Stimulated activated CD8-positive, alpha-beta memory T cell treated with anti-CD3 and anti-CD28 coated beads, Interleukin-2, amount 100 ng/mL, for 48 hours (primary cell): Measurements from ENCODE around the gene DLG5.
A peak's percentile ranks its signal among the peaks of the same experiment; 100 is the strongest.

Experiments used
- DNase-seq, 2 donors: peaks; one replicate each; pipeline ENCODE4 v3.0.0-alpha.2; 2020; ENCODE audit warnings: low read depth in 2 of 2

The DLG5 gene

GRCh38 chr10:77843264-77843663 lies 83.3 kb downstream of the DLG5 start:
- no peak for DNase-seq

DNA sequence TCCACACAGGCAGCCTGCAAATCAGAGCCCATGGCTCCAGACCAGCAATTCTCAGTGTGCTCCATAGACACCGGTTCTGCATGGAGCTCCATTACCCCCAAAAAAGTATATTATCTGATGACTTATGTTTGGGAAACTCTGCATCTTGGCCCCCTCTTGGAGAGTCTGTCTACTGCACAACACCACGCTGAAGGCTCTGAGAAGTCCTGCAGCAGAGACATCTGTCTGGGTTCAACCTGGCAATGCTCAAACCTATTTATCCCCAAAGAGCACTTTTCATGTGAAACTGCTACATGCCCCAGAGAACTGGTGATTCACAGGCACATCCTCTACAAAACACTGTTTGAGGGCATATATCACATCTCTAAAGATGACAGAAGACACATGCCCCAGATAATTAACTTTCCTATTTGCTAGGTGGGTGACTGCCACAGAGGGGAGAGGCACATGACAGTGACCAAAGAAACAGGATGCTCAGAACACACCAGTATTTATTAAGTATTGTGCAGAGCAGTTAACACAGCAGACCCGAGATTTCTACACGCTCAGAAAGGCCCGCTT lies 83.8 kb downstream of the DLG5 start:
- DNase-seq = no peak

- no peak for DNase-seq
Measured at GRCh38 chr10:77841711-77842375, 84.7 kb downstream of the DLG5 start.

GRCh38 chr10:77840636-77841035 lies 85.9 kb downstream of the DLG5 start:
- DNase-seq = no peak

- DNase-seq = no peak
Measured at GRCh38 chr10:77837925-77838595, 88.5 kb downstream of the DLG5 start.

DNA sequence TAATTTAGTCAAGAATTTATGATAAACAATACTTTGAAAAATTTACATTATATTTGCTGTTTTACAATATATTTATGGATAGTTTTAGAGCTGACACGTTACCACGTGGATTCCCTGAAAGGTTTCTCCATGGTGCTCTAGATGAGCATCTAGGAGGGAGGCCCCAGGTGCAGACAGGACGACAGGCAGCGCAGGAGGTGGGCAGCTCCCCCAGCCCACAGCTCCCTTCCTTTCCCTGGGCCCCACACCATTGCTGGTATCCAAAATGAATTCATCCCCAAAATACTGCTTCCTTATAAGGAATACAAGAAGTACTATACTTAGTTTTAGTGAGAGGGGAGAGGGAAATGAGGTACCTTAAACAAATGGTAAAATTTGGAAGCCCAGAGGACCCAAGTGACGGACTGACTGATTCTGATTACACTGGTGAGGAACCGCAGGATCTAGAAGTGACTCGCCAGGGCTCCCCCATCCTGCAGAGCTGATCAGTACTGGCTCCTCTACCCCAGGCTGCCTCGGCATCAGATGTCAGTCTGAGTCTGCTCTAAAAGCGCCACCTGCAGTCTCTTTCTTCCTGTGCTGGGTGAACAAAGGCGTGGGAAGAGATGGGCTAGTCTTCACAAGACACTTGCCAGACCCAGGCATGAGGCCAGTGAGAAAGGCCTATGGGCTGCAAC lies 89.2 kb downstream of the DLG5 start:
- DNase-seq = peak; percentile 56 to 59

- peak; percentile 29 to 36 for DNase-seq
Measured at GRCh38 chr10:77836299-77836820, 90.2 kb downstream of the DLG5 start.

GRCh38 chr10:77835669-77836086 lies 90.9 kb downstream of the DLG5 start:
- DNase-seq = no peak

- DNase-seq = no peak
Measured at GRCh38 chr10:77834943-77835668, 91.4 kb downstream of the DLG5 start.

- no peak for DNase-seq
Measured at GRCh38 chr10:77834540-77834939, 92.0 kb downstream of the DLG5 start.

DNA sequence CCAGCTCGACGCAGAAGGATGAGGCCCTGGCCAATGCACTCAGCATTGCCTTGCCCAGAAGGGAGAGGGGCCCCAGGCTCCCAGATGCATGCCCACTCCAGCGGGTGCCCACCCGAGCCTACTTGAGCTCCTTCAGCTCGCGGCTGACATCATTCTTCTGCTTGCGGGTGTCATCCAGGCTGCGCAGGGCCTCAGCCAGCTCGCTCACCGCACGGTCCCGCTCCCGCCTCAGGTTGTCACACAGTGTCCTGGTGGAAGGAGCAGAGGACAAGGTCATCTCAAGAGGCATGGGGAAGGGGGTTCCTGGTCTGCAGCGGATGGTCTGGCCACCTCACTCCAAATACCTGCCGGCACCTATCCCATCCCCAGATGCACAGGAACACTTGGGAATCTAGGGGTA lies 92.8 kb downstream of the DLG5 start:
- DNase-seq = no peak

GRCh38 chr10:77833225-77833624 lies 93.3 kb downstream of the DLG5 start:
- DNase-seq = no peak

DNA sequence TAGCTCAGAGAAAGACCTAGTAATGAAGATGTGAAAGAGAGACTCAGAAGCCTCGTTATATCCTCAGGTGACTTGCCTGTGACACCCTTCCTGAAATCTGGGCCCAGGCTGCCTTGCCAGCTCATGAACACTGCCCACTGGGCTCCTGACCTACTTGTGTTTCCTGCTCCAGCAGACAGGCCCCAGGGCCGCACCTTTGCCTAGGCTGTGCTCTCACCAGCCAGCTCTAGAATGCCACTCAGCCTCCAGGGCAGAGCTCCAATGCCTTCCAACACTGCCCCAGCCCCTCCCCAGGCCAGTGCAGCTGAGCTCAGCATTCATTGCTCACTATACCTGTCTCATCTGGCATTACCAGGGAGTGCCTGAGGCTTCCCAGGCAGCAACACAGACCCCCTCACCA lies 94.3 kb downstream of the DLG5 start:
- DNase-seq = no peak

GRCh38 chr10:77829356-77829755 lies 97.2 kb downstream of the DLG5 start:
- no peak for DNase-seq

DNA sequence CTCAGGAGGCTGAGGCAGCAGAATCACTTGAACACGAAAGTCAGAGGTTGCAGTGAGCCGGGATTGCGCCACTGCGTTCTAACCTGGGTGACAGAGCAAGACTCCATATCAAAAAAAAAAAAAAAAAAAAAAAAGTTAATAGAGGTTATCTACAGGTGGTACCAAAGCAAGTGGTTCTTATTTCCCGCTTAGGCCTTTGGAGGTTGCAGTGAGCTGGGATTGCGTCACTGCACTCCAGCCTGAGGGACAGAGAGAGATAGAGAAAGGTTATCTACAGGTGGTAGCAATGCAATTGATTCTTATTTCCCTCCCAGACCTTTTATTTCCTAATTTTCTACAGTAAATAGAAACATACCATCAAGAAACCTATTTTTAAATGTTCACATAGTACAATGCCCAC lies 98.2 kb downstream of the DLG5 start:
- no peak for DNase-seq

GRCh38 chr10:77827366-77827765 lies 99.2 kb downstream of the DLG5 start:
- no peak for DNase-seq

- no peak for DNase-seq
Measured at GRCh38 chr10:77825965-77826364, 100.6 kb downstream of the DLG5 start.

GRCh38 chr10:77824908-77825307 lies 101.6 kb downstream of the DLG5 start:
- no peak for DNase-seq

DNA sequence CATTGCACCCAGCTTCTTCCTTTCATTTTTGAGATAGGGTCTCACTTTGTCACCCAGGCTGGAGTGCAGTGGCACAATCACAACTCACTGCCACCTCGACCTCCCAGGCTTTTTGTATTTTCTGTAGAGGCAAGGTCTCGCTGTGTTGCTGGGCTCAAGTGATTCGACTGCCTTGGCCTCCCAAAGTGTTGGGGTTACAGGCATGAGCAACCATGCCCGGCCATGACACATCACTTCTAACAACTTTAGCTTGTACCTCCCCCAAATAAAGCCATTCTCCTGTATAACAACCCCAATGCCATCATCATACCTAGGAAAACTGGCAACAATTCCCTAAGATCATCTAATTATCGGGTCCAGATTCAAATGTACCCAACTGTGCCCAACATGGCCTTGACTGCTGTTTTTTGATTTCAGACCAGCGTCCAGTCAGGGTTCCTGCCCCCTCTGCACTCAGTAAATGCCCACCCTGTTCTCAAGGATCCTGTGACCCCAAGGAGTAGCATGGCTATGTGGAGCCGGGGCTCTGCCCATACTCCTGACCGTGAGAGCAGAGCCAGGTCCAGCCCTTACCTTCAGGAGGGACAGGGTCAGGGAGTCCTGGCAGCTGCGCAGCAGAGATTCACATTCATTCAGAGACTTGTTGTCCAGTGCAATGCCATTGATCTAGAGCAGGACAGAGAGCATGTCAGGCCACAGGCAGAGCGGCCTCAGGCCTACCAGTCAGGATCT lies 102.6 kb downstream of the DLG5 start:
- no peak for DNase-seq

DNA sequence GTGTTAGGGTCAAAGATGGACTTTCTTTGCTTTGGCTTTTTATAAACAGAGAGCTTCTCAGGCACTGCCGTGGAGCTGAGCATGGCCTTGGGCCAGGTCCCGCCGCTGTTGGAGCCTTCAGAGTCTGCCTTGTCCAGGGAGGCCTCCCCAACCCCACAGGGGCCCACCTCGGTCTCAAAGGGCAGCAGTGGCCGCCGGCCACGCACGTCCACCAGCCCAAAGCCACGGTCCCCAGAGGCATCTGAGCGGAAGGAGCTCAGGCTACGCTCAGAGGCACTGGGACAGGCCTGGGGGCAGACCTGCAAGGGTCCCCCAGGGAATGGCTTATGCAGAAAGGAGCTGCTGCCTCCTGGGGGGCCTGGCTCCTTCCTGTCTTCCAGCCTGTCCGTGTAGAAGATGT lies 105.0 kb downstream of the DLG5 start:
- DNase-seq = no peak

- DNase-seq = no peak
Measured at GRCh38 chr10:77821036-77821435, 105.5 kb downstream of the DLG5 start.
